Activated CD8-positive, alpha-beta T cell treated with anti-CD3 and anti-CD28 coated beads for 36 hours (primary cell): ENCODE measurements around the gene DIP2A. TPM values are rescaled to one million over a fixed set of nuclear protein-coding genes. Genes with fewer than 3 reads are reported as not detected.

Experiments
- ATAC-seq: fragments of 200-7000 bp; cut with Tn5 transposase; one replicate; pipeline ENCODE4 v1.10.0; 2021; ENCODE audit warnings: mild to moderate bottlenecking, moderate library complexity
- CTCF ChIA-PET: fragments of 350-600 bp; sonication (Branson Sonifier 250); formaldehyde crosslinking; loops from one replicate; lab custom pipeline; 2021; ENCODE audit warnings: antibody characterized with exemption; lab: Charles Lee
- POLR2A ChIA-PET: fragments of 350-600 bp; sonication (Branson Sonifier 250); formaldehyde crosslinking; loops from one replicate; lab custom pipeline; 2021; ENCODE audit warnings: antibody characterized with exemption; lab: Charles Lee
- DNase-seq: peaks from one replicate; pipeline ENCODE4 v3.0.0-alpha.2; 2020
- H3K27ac Mint-ChIP-seq: one replicate; pipeline ENCODE4 v1.8.0; 2021; ENCODE audit warnings: mild to moderate bottlenecking, mixed read lengths
- H3K27me3 Mint-ChIP-seq: one replicate; pipeline ENCODE4 v1.8.0; 2021; ENCODE audit warnings: mixed read lengths
- H3K36me3 Mint-ChIP-seq: one replicate; pipeline ENCODE4 v1.8.0; 2021; ENCODE audit warnings: low read depth, mixed read lengths
- H3K4me1 Mint-ChIP-seq: one replicate; pipeline ENCODE4 v1.8.0; 2021; ENCODE audit warnings: low read depth, mixed read lengths
- H3K4me3 Mint-ChIP-seq: one replicate; pipeline ENCODE4 v1.8.0; 2021; ENCODE audit warnings: mild to moderate bottlenecking, moderate library complexity, mixed read lengths
- H3K9me3 Mint-ChIP-seq: one replicate; pipeline ENCODE4 v1.8.0; 2021; ENCODE audit warnings: mixed read lengths
- intact Hi-C: fragments of 100-400 bp; cut with micrococcal nuclease; formaldehyde crosslinking; loops from one replicate; pipeline ENCODE4 v1.10.0; 2022
- total RNA-seq, 2 experiments: library from RNA; stranded (reverse); gene quantifications; one replicate each; pipeline ENCODE4 v1.2.3, GENCODE V29; 2021
- TF ChIP-seq, protein P1 (sequence below): fragments of 200-600 bp; IDR thresholded peaks from one replicate; pipeline ENCODE4 v1.8.0; 2022; ENCODE audit warnings: antibody characterized with exemption, mild to moderate bottlenecking

DIP2A gene
- total RNA-seq, 2 experiments from 2014 or later, result 30.9 to 34.1 TPM

DNA sequence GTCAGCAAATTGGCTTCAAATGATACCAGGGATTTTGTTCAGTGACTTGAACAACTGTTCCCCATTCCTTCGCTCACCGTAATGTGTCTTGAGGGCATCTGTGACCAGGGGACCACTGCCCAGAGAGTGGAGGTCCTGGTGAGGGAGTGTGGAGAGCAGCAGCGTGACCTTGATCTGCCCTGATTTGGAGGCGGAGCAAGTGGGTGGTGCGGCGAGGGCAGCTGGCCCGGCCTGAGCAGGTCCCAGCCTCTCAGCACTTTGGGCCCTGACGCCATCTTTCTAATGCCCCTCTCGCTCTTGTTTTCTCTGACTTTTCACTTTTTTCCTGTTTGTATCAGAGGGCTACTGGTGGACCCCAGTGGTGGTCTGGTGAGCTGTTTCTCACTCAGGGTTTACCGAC, 31.1 kb downstream of the DIP2A start:
- POLR2A ChIA-PET, result no interaction called here
- no peak overlapping the region for H3K4me3 Mint-ChIP-seq
- DNase-seq, result no peak
- H3K27ac Mint-ChIP-seq, result no peak overlapping the region
- H3K9me3 Mint-ChIP-seq, result peaks cover 2% of the 10 kb centered on the region
- H3K36me3 Mint-ChIP-seq, result peaks cover 32% of the 10 kb centered on the region
- peaks cover 7% of the 10 kb centered on the region for H3K4me1 Mint-ChIP-seq
- no peak for ATAC-seq
- CTCF ChIA-PET, result interaction anchor here (1.1 kb wide), 1 partner anchor 9 kb away, joined by 4 read pairs; no protein-coding TSS in a partner anchor
- no peaks in the 10 kb centered on the region for H3K27me3 Mint-ChIP-seq
- intact Hi-C loops, result no loop called here
- TF ChIP-seq, protein P1, sequence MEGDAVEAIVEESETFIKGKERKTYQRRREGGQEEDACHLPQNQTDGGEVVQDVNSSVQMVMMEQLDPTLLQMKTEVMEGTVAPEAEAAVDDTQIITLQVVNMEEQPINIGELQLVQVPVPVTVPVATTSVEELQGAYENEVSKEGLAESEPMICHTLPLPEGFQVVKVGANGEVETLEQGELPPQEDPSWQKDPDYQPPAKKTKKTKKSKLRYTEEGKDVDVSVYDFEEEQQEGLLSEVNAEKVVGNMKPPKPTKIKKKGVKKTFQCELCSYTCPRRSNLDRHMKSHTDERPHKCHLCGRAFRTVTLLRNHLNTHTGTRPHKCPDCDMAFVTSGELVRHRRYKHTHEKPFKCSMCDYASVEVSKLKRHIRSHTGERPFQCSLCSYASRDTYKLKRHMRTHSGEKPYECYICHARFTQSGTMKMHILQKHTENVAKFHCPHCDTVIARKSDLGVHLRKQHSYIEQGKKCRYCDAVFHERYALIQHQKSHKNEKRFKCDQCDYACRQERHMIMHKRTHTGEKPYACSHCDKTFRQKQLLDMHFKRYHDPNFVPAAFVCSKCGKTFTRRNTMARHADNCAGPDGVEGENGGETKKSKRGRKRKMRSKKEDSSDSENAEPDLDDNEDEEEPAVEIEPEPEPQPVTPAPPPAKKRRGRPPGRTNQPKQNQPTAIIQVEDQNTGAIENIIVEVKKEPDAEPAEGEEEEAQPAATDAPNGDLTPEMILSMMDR, result no peak

DNA sequence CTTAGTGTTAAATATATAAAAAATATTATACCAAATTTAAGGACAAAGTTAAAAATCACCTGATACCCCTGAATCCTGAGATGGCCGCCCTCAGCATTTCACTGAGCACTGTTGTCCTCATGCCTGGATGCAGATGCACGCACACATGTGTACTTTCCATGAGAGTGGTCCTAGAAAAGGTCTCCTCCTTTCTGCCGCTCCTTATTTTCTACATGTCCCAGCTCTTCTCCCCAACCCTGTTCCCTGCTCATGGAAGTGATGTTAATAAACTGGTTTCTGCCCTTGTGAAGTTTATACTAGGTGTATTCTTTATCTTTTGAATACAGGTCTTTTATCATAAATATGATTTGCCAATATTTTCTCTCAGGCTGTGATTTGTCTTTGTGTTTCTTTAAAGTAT, 32.9 kb downstream of the DIP2A start:
- DNase-seq (no peak), ATAC-seq (no peak)
- TF ChIP-seq, protein P1, result no peak
- H3K4me1 Mint-ChIP-seq, result peaks cover 8% of the 10 kb centered on the region
- H3K9me3 Mint-ChIP-seq, result peaks cover 2% of the 10 kb centered on the region
- CTCF ChIA-PET, result interaction anchor here (1.4 to 1.7 kb wide), 2 partner anchors 9 to 40 kb away, joined by 4 read pairs; no protein-coding TSS in a partner anchor
- no peak overlapping the region for H3K27ac Mint-ChIP-seq
- H3K4me3 Mint-ChIP-seq, result no peak overlapping the region
- POLR2A ChIA-PET, result interaction anchor here (0.6 to 0.8 kb wide), 2 partner anchors 20 to 29 kb away, joined by 3 read pairs; no protein-coding TSS in a partner anchor
- H3K27me3 Mint-ChIP-seq, result no peaks in the 10 kb centered on the region
- intact Hi-C loops, result no loop called here
- peaks cover 33% of the 10 kb centered on the region for H3K36me3 Mint-ChIP-seq

DNA sequence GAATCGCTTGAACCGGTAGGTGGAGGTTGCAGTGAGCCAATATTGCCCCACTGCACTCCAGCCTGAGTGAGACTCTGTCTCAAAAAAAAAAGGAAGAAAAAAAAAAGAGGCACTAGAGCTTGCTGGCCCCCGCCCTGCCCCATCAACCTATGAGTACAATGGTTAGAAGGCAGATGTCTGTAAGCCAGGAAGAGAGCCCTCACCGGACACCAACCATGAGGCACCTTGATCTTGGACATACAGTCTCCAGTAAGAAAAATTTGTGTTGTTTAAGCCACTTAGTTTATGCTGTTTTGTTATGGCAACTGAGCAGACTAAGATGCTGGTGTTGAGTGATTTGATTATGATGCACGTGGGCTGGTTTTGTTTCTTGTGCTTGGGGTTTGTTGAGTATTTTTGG, 34.2 kb downstream of the DIP2A start:
- TF ChIP-seq, protein P1, result no peak
- H3K9me3 Mint-ChIP-seq, result peaks cover 2% of the 10 kb centered on the region
- H3K4me1 Mint-ChIP-seq, result peaks cover 8% of the 10 kb centered on the region
- peaks cover 30% of the 10 kb centered on the region for H3K36me3 Mint-ChIP-seq
- no peak overlapping the region for H3K4me3 Mint-ChIP-seq
- H3K27ac Mint-ChIP-seq, result no peak overlapping the region
- ATAC-seq, result no peak
- intact Hi-C loops, result no loop called here
- no peaks in the 10 kb centered on the region for H3K27me3 Mint-ChIP-seq
- CTCF ChIA-PET, result no interaction called here
- POLR2A ChIA-PET, result no interaction called here
- no peak for DNase-seq

DNA sequence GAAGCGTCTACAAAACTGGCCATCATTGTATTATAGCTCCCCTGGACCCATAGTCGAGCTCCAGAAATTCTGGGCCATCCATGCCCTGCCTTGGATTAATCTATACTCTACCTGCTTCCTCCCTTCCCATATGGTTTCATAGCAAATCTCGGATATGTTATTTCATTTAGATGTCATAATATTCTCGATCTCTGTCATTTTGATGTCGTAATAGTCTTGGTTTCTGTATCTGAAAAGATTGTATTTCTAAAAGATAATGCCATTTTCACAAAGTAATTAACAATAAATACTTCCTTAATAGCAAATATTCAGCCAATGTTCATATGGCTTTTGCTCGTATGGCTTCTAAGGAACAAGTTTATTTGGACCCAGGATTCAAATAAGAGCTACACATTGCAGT, 35.1 kb downstream of the DIP2A start:
- ATAC-seq (no peak), DNase-seq (no peak)
- POLR2A ChIA-PET, result no interaction called here
- Mint-ChIP-seq H3K27ac (no peak overlapping the region), H3K4me1 (peaks cover 6% of the 10 kb centered on the region), H3K27me3 (no peaks in the 10 kb centered on the region), H3K9me3 (peaks cover 2% of the 10 kb centered on the region), H3K4me3 (no peak overlapping the region), H3K36me3 (peaks cover 35% of the 10 kb centered on the region)
- intact Hi-C loops, result no loop called here
- CTCF ChIA-PET, result no interaction called here
- TF ChIP-seq, protein P1, result no peak

DNA sequence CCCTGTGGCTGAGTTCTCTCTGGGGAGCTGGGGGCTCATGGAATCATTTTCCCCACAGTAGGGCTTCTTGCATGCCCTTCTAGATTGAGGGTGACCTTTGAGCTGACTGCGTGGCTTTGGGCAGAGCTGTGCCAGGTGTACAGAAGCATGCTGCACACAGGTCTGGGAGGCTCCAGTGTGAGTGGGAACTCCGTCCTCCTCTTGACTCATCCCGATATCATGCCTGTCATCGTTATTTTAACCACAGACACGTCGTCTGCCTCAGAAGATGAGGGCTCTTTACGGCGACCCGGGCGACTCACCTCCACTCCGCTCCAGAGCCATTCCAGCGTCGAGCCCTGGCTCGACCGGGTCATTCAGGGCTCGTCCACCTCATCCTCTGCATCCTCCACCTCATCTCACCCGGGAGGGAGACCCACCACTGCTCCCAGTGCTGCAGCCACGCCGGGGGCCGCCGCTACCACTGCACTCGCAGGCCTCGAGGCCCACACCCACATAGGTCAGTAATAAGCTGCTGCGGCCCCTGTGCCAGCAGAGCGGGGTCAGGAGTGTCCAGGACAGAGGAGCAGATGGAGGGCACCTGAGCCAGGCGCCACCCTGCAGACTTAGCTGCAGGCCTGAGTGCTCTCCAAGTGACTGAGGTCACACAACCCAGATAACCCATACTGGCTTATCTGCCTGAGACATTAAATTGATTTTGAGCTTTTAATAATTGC, 39.8 kb downstream of the DIP2A start:
- no peaks in the 10 kb centered on the region for H3K27me3 Mint-ChIP-seq
- ChIA-PET CTCF (interaction anchor here (1.4 kb wide), 1 partner anchor 8 kb away, joined by 4 read pairs; no protein-coding TSS in a partner anchor), POLR2A (interaction anchor here (1.1 to 1.2 kb wide), 2 partner anchors 28 to 139 kb away, joined by 3 read pairs; no protein-coding TSS in a partner anchor)
- no peak overlapping the region for H3K4me3 Mint-ChIP-seq
- intact Hi-C loops, result no loop called here
- DNase-seq, result no peak
- TF ChIP-seq, protein P1, result no peak
- ATAC-seq, result no peak
- no peak overlapping the region for H3K27ac Mint-ChIP-seq
- peaks cover 20% of the 10 kb centered on the region for H3K4me1 Mint-ChIP-seq
- H3K36me3 Mint-ChIP-seq, result peaks cover 31% of the 10 kb centered on the region
- peaks cover 1% of the 10 kb centered on the region for H3K9me3 Mint-ChIP-seq
